ENCODE data around the gene DMBX1. TPM values are rescaled to one million over a fixed set of nuclear protein-coding genes. Genes with fewer than 3 reads are reported as not detected.

DMBX1 gene
- total and polyA plus RNA-seq, 9 of the 15 experiments (the other 6 are each of a cell fraction or from before 2014, with no cell fraction given): 0.25 to 4.3 (median 1.0) TPM

- no peak for TF ChIP-seq HEY1 (CRISPR knock-in tag; IDR thresholded peaks at IDR 0.05; ENCODE audit: borderline replicate concordance)
- no peak for TF ChIP-seq KLF6 (CRISPR knock-in tag; IDR thresholded peaks at IDR 0.05; ENCODE audit: borderline replicate concordance)
- TF ChIP-seq E2F1 (CRISPR knock-in tag; IDR thresholded peaks at IDR 0.05): peak; percentile 33; the same call in 1 of the 2 replicates
- no peak for TF ChIP-seq HNRNPH1 (optimal IDR thresholded peaks at IDR 0.05; ENCODE audit: low read depth, low read length)
- no peak for TF ChIP-seq MTA3 (IDR thresholded peaks at IDR 0.05; ENCODE audit: borderline replicate concordance)
- TF ChIP-seq FOXJ2 (tag; IDR thresholded peaks at IDR 0.05): no peak
- no peak for TF ChIP-seq FOXK2 (conservative IDR thresholded peaks at IDR 0.05 in 1 of 2, IDR thresholded peaks at IDR 0.05 in 1 of 2; ENCODE audit: low read depth in 2 of 2)
- no peak for TF ChIP-seq ZBTB8A (IDR thresholded peaks at IDR 0.05; ENCODE audit: partially characterized antibody)
- no peak for TF ChIP-seq ZNF561 (CRISPR knock-in tag; conservative IDR thresholded peaks at IDR 0.05)
- no peak for TF ChIP-seq TOE1 (IDR thresholded peaks at IDR 0.05; ENCODE audit: borderline replicate concordance)
- TF ChIP-seq TOE1 (CRISPR knock-in tag; IDR thresholded peaks at IDR 0.05; ENCODE audit: borderline replicate concordance, low read depth): no peak
- no peak for TF ChIP-seq MAFG (tag; conservative IDR thresholded peaks at IDR 0.05)
- no peak for TF ChIP-seq ELF4 (CRISPR knock-in tag; IDR thresholded peaks at IDR 0.05)
- TF ChIP-seq E2F4 (CRISPR knock-in tag; IDR thresholded peaks at IDR 0.05; ENCODE audit: low read depth): peak; percentile 77; the same call in 1 of the 2 replicates
- TF ChIP-seq ZNF3 (CRISPR knock-in tag; IDR thresholded peaks at IDR 0.05): no peak
- TF ChIP-seq SNIP1 (IDR thresholded peaks at IDR 0.05; ENCODE audit: low read depth): no peak
- TF ChIP-seq NFIX (CRISPR knock-in tag; IDR thresholded peaks at IDR 0.05; ENCODE audit: low read depth): no peak
- no peak for TF ChIP-seq NCOR1 (IDR thresholded peaks at IDR 0.05)
- no peak for TF ChIP-seq DMBX1 (CRISPR knock-in tag; IDR thresholded peaks at IDR 0.05; ENCODE audit: borderline replicate concordance)
- TF ChIP-seq, protein P1, sequence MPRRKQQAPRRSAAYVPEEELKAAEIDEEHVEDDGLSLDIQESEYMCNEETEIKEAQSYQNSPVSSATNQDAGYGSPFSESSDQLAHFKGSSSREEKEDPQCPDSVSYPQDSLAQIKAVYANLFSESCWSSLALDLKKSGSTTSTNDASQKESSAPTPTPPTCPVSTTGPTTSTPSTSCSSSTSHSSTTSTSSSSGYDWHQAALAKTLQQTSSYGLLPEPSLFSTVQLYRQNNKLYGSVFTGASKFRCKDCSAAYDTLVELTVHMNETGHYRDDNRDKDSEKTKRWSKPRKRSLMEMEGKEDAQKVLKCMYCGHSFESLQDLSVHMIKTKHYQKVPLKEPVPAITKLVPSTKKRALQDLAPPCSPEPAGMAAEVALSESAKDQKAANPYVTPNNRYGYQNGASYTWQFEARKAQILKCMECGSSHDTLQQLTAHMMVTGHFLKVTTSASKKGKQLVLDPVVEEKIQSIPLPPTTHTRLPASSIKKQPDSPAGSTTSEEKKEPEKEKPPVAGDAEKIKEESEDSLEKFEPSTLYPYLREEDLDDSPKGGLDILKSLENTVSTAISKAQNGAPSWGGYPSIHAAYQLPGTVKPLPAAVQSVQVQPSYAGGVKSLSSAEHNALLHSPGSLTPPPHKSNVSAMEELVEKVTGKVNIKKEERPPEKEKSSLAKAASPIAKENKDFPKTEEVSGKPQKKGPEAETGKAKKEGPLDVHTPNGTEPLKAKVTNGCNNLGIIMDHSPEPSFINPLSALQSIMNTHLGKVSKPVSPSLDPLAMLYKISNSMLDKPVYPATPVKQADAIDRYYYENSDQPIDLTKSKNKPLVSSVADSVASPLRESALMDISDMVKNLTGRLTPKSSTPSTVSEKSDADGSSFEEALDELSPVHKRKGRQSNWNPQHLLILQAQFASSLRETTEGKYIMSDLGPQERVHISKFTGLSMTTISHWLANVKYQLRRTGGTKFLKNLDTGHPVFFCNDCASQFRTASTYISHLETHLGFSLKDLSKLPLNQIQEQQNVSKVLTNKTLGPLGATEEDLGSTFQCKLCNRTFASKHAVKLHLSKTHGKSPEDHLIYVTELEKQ (CRISPR knock-in tag; IDR thresholded peaks at IDR 0.05): no peak
- TF ChIP-seq ZNF212 (CRISPR knock-in tag; IDR thresholded peaks at IDR 0.05): no peak
Observed at GRCh38 chr1:46489638-46490405, at the start of gene DMBX1 (continued).
